Colonic mucosa (tissue), 4 donors: Measurements from ENCODE around the gene INKA1. TPM values are rescaled to one million over a fixed set of nuclear protein-coding genes. Genes with fewer than 3 reads are reported as not detected.

ENCODE experiments used
- DNase-seq: peaks from one replicate; pipeline ENCODE4 v3.0.0-alpha.2; 2020
- H3K27ac ChIP-seq: fragments of 200-600 bp; one replicate; pipeline ENCODE4 v1.8.0; 2021
- H3K27me3 ChIP-seq: fragments of 200-600 bp; one replicate; pipeline ENCODE4 v1.8.0; 2021
- H3K36me3 ChIP-seq: fragments of 200-600 bp; one replicate; pipeline ENCODE4 v1.8.0; 2021
- H3K4me1 ChIP-seq: fragments of 200-600 bp; one replicate; pipeline ENCODE4 v1.8.0; 2021; ENCODE audit warnings: mild to moderate bottlenecking
- H3K4me3 ChIP-seq: fragments of 200-600 bp; one replicate; pipeline ENCODE4 v1.8.0; 2021
- H3K9ac ChIP-seq, 2 donors: one replicate each; pipeline ENCODE4 v1.7.0; 2013; ENCODE audit warnings: control low read depth in 2 of 2, low read depth in 2 of 2, low read length in 2 of 2
- H3K9me3 ChIP-seq: fragments of 200-600 bp; one replicate; pipeline ENCODE4 v1.8.0; 2021
- CTCF ChIP-seq: fragments of 200-600 bp; IDR thresholded peaks from one replicate; pipeline ENCODE4 v1.8.0; 2022; ENCODE audit warnings: antibody characterized with exemption, mild to moderate bottlenecking
- intact Hi-C: fragments of 100-400 bp; cut with DNase I; formaldehyde crosslinking; loops from one replicate; pipeline ENCODE4 v1.14.1; 2022
- total RNA-seq, 2 donors: library from RNA; stranded (reverse); fragmentation: NEBNext Ultra II Directional in 1 of 2; extraction: Animal tissue kit (Norgen Biotek cat#: 25700) in 1 of 2; gene quantifications; one replicate each; pipeline ENCODE4 v1.2.1, GENCODE V29; 2021
- donor health status: healthy.
- donor health status: DM: no; HTN: no; CAD: no.
- donor health status: DM: no; HTN: no; CAD: no.

The INKA1 gene
- total RNA-seq, 2 donors from 2014 or later = 0.57 to 0.88 TPM

- Histone ChIP-seq H3K27me3 (no peaks in the 10 kb centered on the region), H3K9ac (no peak overlapping the region), H3K9me3 (no peaks in the 10 kb centered on the region), H3K36me3 (no peaks in the 10 kb centered on the region), H3K4me1 (no peaks in the 10 kb centered on the region), H3K27ac (no peak overlapping the region), H3K4me3 (no peak overlapping the region)
- no peak for DNase-seq
- no peak for TF ChIP-seq CTCF
- intact Hi-C loops = no loop called here
These were observed 15.5 kb upstream of the INKA1 start for GRCh38 chr3:49787536-49787935.

- H3K36me3 ChIP-seq = no peaks in the 10 kb centered on the region
- TF ChIP-seq CTCF = no peak
- H3K27me3 ChIP-seq = no peaks in the 10 kb centered on the region
- intact Hi-C loops = no loop called here
- H3K4me1 ChIP-seq = no peaks in the 10 kb centered on the region
- no peaks in the 10 kb centered on the region for H3K9me3 ChIP-seq
- H3K27ac ChIP-seq = no peak overlapping the region
- DNase-seq = no peak
- no peak overlapping the region for H3K4me3 ChIP-seq
- no peak overlapping the region for H3K9ac ChIP-seq
These were observed 15.0 kb upstream of the INKA1 start for GRCh38 chr3:49788056-49788455.

- H3K9me3 ChIP-seq = no peaks in the 10 kb centered on the region
- TF ChIP-seq CTCF = no peak
- H3K9ac ChIP-seq = no peak overlapping the region
- H3K4me1 ChIP-seq = no peaks in the 10 kb centered on the region
- no peaks in the 10 kb centered on the region for H3K27me3 ChIP-seq
- no peaks in the 10 kb centered on the region for H3K36me3 ChIP-seq
- H3K4me3 ChIP-seq = no peak overlapping the region
- DNase-seq = no peak
- intact Hi-C loops = no loop called here
- no peak overlapping the region for H3K27ac ChIP-seq
These were observed 12.2 kb upstream of the INKA1 start for GRCh38 chr3:49790626-49791411.

GRCh38 chr3:49791571-49791970, 11.5 kb upstream of the INKA1 start:
- Histone ChIP-seq H3K9ac (no peak overlapping the region), H3K36me3 (no peaks in the 10 kb centered on the region), H3K27ac (no peak overlapping the region), H3K9me3 (no peaks in the 10 kb centered on the region), H3K4me3 (no peak overlapping the region), H3K4me1 (no peaks in the 10 kb centered on the region), H3K27me3 (no peaks in the 10 kb centered on the region)
- DNase-seq = no peak
- no peak for TF ChIP-seq CTCF
- intact Hi-C loops = no loop called here

- intact Hi-C loops = no loop called here
- no peaks in the 10 kb centered on the region for H3K27me3 ChIP-seq
- H3K9me3 ChIP-seq = no peaks in the 10 kb centered on the region
- H3K4me1 ChIP-seq = no peaks in the 10 kb centered on the region
- TF ChIP-seq CTCF = no peak
- no peak overlapping the region for H3K27ac ChIP-seq
- H3K4me3 ChIP-seq = no peak overlapping the region
- H3K9ac ChIP-seq = no peak overlapping the region
- no peaks in the 10 kb centered on the region for H3K36me3 ChIP-seq
- no peak for DNase-seq
These were observed 10.5 kb upstream of the INKA1 start for GRCh38 chr3:49792371-49793150.
